ENCODE measurements around the gene TIAM1.
A peak's percentile ranks its signal among the peaks of the same experiment; 100 is the strongest.
"Not testable (repeated sequence)": the region's sequence is repeated elsewhere in the genome, so short reads cannot be mapped to it uniquely, and the experiment has no call there.

TIAM1 gene

DNA sequence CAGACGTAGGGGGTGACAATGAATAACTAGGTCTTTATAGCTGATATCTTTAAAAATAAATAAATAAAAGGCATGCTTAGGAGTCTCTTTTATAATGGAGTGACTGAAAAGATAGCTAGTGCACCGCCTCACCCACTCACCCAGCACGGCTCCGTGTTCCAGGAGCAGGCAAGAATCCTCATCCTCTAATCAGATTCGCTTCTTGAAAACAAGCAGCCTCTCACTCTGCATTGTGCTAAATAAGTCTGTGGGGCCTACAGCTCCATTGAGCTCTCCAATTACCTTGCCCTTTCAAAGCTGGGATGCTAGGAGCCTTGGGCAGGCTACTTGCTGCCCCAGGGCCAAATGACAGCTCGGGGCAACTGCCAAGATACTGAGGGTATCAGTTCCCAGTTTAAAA is 91.5 kb downstream of the TIAM1 start:
- no peak for DNase-seq

DNA sequence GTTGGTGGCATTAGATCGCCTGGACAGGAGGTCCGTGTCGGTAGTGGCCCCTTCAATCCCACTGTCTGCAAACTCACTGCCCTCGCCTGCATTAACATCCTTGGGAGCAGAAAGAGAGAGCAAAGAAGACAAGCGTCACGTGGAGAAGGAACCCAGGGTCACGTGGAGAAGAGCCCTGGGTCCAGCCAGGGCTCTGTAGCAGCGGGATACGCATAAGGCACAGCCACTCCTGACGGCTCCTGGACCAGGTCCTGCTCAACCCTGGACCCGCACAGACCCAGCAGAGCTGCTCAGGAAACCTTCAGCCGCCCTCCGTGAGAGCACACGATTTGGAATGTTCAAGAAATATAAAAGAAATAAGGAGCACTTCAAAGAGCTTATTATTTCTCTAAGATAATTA is 92.0 kb downstream of the TIAM1 start:
- no peak for DNase-seq

DNA sequence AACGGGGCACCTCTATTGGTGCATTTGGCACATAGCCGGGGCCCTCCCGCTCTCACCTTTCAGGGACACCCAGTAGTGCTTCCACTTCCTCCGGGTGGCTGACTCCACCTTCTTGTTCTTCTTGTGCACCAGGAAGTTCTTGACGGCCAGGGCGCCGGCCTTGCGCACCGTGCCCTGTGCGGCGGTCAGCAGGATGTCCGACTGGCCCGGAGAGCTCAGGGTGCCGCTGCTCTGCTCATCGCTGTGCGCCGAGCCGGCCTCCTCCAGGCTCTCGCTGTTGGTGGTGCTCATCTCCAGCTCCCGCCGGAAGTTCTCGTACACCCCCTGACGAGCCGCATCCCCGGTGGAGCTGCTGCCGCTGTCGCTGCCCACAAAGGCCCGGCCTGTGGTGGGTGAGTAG is 92.4 kb downstream of the TIAM1 start:
- no peak for DNase-seq

- DNase-seq = no peak
These were observed 95.5 kb downstream of the TIAM1 start for GRCh38 chr21:31248598-31248997.

DNA sequence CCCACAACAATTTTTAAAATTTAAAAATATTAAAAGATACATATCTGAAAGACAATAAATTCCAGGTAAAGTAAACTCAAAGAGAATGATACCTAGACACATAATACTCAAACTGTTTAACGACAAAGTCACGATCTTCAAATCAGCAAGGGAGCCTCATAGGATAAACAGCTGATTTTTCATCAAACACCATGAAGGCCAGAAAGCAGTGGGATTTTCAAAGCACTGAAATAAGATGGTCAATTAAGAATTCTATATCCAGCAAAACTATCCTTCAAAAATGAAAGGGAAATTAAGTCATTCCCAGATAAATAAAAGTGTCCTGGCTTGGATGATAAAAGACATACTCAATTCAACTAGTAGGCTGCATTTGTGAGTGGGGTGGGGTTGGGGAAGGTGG is 100.5 kb downstream of the TIAM1 start:
- no peak for DNase-seq

GRCh38 chr21:31236528-31236927 is 107.5 kb downstream of the TIAM1 start:
- DNase-seq = no peak

DNA sequence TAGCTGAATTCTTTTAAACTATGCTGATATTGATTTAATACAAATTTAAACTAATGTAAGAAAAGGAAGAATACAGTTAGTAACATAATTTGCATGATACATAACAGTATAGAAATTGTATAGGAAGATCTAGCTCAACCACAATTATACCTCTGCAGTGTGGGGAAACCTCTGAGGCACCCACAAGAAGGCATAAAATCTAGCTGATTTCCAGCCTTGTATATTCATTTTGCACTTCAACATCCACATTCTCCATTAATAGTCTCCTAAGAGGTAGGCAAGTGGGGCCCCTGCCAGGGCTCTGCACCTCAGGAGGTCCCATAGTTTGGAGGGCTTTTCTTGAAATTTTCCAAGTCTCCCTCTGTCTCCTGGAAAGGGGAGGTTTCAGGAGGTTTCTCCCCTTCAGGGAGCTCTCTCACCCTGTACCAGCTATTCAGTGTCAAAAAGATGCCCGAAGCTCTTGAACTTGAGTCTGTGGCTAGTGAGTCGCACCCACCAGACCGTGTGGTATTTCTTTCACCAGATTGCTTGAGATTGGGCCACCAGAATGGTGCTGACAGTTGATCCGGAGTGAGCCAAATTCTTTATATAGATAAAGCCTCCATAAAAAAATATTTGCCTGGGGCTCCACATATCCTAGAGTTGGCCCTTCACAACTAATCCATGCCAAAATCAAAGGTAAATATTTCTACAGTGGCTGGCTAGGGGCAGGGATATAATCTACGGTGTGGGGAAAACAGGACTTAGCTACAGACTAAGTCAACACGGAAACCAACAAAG is 108.2 kb downstream of the TIAM1 start:
- no peak for DNase-seq

DNA sequence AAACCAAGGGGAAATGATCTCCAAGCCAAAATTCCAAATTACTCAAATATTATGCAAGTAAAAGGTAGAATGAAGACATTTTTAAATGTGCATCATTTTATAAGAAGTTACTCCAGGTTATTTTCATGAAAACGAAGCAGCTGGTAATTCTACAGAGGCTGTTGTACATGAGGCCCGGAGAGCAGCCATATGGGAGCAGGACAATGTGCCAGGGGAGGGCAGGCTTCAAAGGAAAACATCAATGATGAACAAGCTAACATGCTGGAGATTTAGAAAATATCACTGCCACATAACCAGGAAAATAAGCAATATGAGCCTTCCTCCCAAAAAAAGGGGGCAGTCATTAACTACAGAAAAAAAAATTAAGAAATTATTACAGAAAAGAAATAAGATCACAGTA is 109.1 kb downstream of the TIAM1 start:
- no peak for DNase-seq

DNA sequence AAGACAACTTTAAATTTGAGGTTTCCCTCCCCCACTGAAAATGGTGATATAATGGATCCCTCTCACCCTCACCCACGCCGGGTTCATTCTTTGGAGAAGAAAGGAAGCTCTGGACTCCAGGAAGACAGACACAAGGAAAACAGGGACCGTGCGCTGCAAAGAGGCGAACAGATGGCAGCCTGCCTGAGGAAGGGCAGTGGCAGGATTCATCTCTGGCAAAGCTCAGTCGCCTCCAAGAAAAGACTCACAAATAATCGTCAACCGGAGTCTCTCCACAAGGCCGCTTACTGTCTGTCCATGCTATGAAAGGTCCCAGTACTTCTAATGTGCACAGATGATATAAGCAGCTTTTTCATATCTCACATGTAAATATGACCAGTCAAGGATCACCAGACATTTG is 110.3 kb downstream of the TIAM1 start:
- DNase-seq = no peak

- no peak for DNase-seq
These were observed 111.7 kb downstream of the TIAM1 start for GRCh38 chr21:31232344-31232743.

DNA sequence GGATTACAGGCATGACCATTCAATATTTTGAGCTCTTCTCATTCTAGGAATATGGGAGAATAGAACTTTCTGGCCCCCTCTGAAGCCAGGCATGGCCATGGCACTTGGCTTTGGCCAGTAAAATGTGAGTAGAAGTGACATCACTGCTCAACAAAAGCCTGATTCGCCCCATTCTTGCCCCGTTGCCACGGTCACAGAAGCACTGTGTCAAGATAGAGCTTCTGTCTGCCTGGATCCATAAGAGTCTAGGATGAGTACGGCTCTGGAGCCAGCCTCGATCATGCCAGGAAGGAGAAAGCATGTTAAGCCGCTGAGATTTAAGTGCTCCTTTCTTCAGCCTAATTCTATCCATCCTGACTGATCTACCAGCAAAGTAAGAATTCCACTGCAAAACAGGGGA is 113.1 kb downstream of the TIAM1 start:
- DNase-seq = no peak

GRCh38 chr21:31228723-31229122 is 115.3 kb downstream of the TIAM1 start:
- DNase-seq = not testable (repeated sequence)

GRCh38 chr21:31225713-31226112 is 118.3 kb downstream of the TIAM1 start:
- DNase-seq = no peak

GRCh38 chr21:31222142-31222541 is 121.9 kb downstream of the TIAM1 start:
- no peak for DNase-seq

DNA sequence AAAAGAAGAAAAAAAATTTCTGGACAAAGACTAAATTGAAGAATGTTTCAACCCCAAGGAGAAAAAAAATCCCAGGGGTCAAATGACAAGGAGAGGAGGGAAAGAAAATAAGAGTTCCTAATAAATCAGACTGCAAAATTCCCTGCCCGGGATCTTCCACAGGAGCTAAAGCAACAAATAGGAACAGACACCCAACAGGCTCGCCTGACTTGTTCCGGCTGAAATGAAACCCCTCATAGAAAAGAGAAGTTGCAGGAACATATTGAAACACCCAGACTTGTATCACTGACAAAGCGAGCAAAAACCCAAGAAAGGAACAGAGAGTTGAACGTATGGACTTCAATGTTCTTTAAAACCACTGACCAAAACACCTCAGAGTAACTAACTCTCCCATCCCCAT is 123.0 kb downstream of the TIAM1 start:
- DNase-seq = no peak

DNA sequence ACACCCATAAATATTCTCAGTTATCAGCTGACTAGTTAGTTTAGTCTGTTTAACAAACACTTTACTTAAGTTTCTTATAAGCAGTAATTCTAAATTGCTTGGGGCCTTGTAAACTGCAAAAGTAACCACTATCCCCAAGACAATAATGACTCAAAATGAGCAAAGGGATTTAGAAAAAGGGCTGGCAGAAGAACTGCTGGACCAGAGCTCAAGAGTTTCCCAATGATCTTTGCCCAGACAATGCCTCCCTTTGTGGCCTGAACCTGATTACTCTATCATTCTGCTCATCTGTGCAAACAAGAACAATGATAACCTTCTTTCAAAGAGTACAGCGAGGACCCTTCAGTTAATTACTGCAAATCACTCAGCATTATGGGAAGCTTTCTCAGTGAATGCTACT is 123.5 kb downstream of the TIAM1 start:
- no peak for DNase-seq

DNA sequence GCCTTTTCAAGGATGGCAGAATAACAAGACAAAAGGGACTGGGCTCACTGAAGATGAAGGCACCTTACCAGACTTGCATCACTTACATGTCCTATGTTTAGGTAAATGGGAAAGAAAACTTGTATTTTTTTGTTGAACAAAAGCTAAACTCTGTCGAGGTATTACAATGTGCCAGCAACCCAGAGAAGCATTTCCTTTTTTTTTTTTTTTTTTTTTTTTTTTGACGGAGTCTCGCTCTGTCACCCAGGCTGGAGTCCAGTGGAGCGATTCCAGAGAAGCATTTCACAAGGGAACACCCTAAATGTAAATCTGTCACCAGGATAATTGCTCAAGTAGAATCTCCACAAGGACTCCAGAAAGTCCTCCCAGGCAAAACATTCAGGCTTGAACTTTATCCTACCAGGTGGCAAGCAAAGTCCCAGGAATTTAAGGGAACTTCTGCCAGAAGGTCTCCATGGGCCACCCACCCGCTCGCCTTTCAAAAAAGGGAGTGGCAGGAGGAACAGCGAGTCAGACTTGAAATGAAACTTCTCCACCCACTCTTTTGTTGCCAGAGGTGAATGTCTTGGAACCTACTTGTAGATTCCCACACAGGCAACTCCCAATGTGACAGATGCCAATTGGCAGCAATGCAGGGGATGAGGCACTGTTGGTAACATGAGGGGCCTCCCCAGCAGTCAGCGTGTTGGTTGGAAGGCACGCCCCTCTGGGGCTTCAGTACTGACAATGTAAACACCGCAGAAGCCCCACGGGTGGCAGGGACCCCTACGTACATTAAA is 125.0 kb downstream of the TIAM1 start:
- no peak for DNase-seq

DNA sequence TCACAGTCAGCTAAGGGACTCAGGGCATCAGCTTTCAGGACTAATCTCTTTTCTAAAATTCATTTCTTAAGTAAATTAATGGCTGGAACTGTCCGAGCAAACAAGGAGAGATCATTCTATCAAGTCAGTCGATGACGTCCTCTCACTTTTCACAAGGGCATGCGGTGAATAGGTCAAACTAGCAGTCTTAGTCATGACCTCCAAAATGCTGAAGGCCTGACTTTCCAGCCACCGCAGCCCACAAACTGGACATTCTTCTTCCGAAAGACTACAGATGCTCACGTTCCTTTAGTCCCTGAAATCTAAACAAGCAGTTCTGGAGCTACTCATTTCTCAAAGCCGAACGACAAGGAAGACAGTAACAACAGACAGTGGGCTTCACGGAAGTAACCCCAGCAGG is 127.9 kb downstream of the TIAM1 start:
- no peak for DNase-seq

DNA sequence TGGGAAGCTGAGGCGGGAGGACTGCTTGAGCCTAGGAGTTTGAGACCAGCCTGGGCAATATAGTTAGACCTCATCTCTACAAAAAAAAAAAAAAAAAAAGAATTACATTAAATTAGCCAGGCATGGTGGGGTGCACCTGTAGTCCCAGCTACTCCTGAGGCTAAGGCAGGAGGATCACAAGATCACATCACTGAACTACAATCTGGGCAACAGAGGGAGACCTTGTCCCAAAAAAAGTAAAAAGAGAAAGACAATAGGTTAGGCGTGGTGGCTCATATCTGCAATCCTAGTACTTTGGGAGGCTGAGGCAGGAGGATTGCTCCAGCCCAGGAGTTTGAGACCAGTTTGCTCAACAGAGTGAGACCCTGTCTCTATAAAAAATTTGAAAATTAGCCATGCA is 130.3 kb downstream of the TIAM1 start:
- no peak for DNase-seq

- DNase-seq = no peak
These were observed 132.2 kb downstream of the TIAM1 start for GRCh38 chr21:31211836-31212235.

GRCh38 chr21:31205412-31205811 is 138.6 kb downstream of the TIAM1 start:
- no peak for DNase-seq

DNA sequence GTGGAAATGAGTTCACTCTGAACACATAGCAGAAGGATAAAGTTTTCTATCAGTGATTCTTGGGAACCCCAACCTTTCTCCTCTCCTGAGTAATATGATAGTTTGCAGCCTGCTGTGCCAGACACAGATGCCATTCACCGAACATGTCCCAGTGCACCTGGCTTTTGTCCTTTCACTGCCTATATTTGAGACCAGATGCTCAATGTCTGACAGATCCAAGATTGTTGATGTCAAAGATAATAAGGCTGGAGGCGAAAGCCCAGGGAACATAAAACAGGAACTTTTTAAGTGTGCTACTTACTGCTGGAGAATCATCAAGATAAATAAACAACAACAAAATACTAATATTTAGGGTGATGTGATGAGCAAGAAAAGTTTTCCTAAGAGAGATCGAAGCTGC is 139.3 kb downstream of the TIAM1 start:
- no peak for DNase-seq

DNA sequence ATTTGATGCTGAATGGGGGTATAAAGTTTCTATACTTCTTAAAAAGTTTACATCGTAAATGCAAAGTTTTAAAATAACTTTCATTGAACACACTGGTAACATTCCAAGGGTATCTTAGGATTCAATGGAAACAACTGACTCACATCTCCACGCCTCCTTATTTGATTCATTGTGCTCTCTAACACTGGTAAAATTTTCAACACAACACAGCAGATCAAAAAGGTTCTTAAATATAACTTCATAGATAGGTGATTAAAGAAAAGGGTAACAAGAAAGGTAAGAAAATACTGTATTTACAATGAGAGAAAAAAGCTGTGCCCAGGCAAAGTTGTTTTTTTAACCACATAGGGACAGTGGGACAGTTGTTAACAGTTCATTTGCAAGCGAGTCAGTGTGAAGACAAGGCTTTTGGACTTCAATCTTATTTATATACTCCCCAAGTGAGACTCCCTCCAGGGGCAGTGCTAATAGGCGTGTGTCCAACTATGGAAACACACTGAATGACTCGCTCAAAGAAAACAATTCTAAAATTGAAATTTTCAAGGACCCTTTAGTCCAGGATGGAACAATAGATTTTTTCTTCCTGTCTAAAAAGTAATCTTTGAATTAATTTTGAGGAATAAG is 140.5 kb downstream of the TIAM1 start:
- DNase-seq = no peak

GRCh38 chr21:31201548-31201947 is 142.5 kb downstream of the TIAM1 start:
- peak in 1 of 2 donors; percentile 51 for DNase-seq
